Kidney capillary endothelial cell (primary cell): Measurements from ENCODE around the gene NUP133.
"Not testable (repeated sequence)": the region's sequence is repeated elsewhere in the genome, so short reads cannot be mapped to it uniquely, and the experiment has no call there.

Experiments
- DNase-seq: peaks from one replicate; pipeline ENCODE4 v3.0.0-alpha.2; 2018; ENCODE audit warnings: low spot score

Gene NUP133

DNA sequence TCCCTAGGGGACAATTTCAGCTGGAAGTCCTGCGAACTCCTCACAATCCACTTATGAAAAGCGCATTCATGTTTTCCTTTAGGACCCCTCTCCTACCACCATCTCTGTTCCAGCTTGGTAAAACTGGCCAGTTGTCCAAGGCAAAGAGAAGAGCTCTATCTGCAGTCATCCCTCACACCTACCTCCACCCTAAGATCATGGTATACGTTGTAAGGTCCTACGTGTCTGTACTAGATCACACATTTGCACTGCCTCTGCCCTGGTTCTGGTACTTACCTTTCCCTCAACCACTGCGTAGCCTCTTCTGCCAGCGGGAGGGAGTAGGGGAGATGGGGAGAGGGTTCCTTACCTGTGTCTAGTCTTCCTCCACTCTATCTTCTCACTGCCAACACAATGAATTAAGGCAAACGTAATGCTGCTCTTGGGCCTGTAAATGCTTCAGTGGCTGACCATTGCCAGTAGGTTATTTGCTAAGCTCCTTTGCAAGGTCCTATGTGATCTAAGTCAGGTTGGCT, 739 bp upstream of the NUP133 start:
- DNase-seq, result no peak

DNA sequence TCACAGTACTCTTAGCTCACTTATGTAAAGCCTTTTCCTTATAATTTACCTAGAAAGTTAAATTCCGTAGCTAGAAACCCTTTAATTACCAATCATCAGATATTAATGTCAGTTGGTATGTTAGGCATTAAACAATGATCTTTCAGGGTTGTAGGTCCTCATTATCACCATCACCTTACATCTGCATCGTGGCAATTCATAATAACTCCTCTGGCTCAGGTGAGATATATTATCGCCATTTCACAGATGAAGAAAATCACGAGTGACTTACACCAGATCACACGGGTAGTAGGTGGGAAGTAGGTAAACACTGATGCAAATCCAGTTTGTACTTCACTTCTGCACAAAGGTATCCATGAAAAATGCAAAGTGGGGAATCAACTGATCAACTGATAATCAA, 639 bp downstream of the NUP133 start:
- no peak for DNase-seq

DNA sequence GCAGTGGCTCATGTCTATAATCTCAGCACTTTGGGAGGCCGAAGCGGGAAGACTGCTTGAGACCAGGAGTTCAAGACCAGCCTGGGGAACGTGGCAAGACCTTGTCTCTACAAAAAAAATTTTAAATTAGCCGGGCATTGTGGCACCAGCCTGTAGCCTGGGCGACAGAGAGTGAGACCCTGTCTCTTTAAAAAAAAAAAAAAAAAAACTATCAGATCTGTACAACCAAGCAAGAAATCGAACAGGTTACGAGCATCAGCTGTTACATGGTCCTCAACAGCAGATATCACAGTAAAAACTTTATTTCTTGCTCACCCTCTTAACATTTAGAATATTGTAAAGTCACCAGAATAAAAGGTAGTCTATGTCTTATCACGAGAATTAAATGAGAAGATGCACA, 1.5 kb downstream of the NUP133 start:
- DNase-seq, result no peak

DNA sequence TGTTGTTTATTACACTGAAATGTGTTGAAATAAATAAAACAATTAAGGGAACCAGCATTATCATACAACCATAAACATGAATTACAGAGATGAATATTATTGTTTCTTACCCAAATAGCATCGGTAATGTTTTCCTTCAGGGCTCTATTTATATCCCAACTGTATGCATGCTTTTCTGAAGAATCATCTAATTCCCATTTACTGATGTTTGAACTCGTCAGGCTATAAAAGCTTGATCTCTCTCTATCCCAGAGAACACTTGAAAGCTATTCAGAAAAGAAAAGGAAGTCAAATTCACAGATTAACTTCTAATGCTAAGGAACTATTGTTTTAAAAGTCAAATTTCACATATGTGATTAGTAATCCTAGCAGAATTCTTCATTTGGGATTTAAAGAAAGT, 12.4 kb downstream of the NUP133 start:
- no peak for DNase-seq

DNA sequence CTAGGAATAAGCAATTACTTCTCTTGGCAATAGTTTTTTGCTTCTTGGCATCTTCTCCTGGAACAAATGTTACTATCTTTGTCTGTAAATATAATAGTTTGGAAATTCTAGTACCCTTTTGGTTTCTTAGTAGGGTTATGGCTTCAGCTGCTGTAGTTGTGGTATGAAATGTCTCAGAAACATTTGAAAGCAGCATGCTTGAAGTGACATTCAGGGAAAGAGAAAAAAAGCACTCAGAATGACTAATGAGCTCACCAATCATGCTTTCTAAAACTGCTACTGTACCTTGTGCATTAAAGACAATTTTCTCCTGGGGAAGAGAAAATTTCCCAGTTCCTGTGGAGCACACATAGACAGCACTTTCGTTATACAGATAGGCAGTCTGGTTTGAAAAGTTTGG, 21.0 kb downstream of the NUP133 start:
- DNase-seq, result no peak

DNA sequence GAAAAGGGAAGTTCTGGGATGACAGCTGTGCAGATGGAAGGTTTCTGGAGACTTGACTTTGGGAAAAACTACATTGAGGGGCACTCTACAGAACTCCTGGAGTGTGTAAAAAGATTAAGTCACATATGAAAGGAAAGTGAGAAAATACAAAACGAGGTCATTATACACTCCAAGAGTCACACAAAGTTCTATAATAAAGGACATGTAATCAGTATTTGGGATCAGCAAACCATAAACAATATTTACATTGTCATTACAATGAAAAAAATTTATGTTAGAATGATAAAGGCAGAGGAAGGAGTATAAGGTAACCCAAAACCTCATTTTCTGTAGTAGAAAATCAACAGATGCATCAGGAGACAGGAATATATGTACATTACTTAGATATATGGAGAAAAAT, 22.8 kb downstream of the NUP133 start:
- DNase-seq, result no peak

DNA sequence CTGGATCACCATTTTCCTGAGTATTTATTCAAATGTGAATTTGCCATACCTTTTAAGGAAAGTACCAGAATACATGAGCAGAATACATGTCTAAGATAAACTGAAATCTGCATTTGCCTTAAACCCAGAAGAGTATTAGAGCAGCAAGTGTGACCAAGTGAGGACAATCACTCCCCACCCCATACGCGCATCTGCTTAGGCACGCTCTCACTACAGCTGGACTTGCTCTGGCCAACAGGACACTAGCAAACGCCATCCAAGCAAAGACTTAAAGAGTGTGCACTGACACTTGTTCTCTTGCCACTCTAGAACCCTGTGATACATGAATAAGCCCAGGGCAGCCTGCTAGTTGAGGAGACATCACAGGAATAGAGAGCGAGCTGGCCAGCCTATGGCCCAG, 25.6 kb downstream of the NUP133 start:
- no peak for DNase-seq

DNA sequence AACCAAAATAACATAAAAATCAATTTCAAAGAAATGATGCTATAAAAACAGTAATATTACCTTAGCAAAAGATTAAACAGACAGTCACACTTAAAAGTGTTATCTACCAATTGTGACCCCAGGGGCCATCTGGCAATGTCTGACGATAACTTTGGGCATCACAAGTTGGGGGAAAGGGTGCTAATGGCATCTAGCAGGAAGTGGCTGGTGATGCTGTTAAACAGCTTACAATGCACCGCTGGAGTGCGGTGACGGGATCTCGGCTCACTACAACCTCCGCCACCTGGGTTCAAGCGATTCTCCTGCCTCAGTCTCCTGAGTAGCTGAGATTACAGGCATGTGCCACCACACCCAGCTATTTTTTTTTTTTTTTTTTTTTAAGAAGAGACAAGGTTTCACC, 27.6 kb downstream of the NUP133 start:
- DNase-seq, result no peak

DNA sequence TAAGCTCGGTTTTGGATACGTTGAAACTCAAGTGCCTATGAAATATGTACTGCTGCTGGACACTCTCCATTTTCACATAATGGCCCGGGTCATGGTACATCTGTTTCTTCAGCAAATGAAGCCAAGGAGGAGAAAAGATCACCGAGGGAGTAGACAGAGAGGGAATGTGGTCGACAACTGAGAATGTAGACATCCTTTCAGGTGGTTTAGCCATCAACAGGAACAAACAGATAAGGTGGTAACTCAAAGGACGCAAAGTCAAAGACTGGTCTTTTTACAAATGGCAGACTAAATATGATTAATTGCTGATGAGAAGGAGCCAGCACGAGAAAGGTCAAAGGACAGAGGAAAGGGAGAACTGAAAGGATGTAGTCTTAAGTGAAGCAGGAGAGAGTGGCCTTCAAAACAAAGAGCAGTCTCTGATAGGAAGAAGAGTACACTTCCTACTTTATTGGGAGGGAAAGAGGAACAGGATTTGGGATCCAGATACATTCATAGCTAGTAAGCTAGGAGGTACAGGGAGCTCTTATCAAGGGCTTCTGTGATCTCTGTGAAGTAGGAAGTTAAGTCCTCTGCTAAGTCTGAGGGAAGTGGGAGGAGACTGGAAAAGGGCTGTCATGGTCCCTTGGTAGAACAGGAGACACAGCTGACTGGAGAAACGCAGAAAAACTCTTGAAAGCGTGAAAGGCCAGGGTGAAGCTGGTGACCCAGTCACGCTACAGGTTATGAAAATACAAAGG, 28.3 kb downstream of the NUP133 start:
- no peak for DNase-seq

DNA sequence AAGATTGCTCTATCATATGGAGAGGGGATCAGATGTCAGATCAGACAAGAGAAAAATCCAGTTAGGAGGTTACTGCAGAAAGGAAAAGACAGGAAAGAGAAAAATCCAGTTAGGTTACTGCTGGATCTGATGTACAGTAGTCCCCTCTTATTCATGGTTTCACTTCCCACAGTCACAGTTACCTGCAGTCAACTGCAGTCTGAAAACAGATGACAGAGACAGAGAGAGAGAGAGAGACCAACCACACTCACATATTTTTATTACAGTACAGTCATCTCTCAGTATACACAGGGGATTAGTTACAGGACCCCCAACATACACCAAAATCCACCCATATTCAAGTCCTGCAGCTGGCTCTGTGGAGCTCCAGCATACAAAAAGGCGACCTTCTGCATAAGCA, 29.3 kb downstream of the NUP133 start:
- DNase-seq, result no peak

DNA sequence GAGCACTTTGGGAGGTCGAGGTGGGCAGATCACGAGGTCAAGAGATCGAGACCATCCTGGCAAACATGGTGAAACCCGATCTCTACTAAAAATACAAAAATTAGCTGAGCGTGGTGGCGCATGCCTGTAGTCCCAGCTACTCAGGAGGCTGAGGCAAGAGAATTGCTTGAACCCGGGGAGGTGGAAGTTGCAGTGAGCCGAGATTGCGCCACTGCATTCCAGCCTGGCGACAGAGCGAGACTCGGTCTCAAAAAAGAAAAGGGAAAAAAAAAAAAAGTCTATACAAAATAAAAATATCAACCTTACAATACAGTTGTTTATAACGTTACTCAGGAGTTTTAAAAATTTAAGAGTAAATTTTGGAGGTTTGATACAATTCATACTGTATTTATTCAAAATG, 32.3 kb downstream of the NUP133 start:
- DNase-seq, result not testable (repeated sequence)

DNA sequence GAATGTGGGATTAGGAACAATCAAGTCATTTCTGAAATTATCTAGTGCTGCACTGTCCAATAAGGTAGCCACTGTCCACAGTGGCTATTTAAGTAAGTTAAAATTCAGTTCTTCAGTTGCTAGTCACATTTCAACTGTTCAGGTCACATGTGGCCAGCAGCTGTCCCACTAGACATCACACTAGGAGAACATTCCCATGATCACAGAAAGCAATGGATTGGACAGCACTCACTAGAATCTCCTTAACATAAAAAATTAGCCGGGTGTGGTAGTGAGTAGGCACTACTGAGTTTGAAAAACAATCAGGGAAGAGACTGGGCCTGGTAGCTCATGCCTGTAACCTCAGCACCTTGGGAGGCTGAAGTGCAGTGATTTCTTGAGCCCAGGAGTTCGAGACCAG, 33.6 kb downstream of the NUP133 start:
- no peak for DNase-seq

DNA sequence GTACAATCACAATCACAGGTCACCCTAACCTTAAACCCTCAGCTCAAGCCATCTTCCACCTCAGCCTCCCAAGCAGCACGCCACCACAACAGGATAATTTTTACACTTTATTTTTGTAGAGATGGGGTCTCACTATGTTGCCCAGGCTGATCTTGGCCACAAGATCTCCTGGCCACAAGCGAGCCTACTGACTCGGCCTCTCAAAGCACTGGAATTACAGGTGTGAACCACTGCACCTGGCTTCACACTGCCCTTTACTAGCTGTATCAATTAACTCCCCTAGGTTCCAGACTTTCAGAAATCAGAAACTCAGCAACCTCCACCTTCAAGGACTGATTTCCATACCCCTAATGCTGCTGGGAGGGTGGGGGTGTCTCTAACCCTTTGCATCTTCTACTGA, 37.0 kb downstream of the NUP133 start:
- DNase-seq, result no peak

DNA sequence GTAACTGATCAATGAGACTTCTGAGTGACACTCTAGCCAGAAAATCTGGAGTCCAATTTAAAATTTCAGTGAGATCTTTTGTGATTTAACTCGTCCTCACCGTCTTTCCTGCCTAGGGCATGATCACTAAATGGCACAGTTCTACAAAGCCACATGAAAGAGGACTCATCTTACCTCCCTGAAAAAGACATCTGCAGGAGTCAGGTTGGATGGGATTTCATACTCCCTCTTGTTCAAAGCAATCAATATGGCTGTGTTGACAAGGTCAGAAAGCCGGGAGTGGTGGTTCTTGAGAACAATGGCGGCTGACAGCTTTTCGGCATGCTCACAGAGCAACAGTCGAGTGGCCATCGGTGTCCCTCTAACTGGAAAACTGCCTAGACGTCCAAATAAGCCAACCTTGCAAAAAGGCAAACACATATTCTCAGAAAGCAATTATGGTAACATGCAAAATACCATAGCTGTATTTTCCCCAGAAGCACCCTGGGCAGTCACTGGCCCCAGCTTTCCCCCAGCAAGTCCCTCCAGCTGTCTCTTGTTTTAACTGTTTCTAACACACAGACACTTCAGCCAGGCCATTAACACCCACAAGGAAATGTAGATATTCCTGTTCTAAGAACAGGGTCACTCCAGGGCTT, 37.6 kb downstream of the NUP133 start:
- no peak for DNase-seq

DNA sequence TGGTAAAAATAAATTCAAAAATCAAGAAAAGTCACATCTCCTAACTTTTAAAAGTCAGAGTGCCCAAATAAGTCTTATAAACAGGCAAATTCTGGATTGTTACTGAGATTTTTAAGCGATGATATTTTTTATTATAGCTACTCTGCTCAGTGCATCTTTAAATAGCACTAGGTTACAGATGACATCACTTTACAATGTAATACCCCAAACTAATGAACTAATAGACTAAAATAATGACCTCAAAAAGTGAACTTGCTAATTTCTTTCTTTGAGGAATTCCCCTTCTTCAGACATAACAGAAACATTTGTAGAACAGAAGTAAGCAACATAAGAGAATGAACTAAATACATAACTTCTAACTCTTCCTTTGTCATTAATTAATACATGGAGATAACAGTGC, 41.3 kb downstream of the NUP133 start:
- DNase-seq, result no peak

DNA sequence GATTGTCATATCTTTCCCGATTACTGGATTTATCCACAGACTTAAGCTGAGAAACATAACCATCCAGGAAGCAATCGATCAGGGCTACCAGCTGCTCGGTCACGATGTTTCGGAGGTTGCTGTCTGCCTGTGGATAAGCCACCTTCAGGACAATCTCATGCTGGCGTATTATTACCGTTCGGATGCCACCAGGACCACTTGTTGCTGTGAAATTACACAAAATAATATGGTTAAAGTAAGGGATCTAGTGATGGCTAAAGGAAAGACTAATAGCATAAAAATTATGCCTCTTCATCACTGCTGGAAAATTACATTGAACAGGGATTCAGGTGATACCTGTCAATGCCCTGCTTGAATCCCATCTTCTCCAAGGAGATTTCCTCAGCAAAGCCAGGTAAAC, 43.5 kb downstream of the NUP133 start:
- no peak for DNase-seq

DNA sequence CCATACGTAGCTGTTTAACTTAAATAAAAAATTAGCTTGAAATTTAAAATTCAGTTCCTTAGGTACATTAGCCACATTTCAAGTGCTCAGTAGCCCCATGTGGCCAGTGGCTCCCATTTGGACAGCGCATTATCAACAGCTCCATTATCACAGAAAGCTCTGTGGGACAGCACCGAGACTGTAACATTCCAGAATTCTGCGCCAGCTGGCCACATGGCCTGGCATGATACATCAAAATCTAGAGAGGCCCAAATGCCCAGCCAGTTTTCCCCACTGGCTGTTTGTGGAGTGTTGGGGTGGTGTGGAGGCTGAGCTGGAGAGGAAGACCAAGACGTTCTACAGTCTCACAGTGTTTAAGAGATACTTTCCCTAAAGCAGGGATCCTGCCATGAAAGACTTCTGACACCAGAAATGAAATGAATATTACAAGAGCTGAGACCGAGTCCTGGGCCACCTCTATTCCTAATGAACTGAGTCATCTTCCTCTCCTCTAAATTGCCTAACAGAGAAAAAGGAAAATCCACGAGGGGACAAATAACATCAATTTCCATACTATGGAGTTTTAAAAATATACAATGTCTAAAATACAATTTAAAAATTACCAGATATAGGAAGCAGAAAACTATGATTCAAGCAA, 47.0 kb downstream of the NUP133 start:
- no peak for DNase-seq

DNA sequence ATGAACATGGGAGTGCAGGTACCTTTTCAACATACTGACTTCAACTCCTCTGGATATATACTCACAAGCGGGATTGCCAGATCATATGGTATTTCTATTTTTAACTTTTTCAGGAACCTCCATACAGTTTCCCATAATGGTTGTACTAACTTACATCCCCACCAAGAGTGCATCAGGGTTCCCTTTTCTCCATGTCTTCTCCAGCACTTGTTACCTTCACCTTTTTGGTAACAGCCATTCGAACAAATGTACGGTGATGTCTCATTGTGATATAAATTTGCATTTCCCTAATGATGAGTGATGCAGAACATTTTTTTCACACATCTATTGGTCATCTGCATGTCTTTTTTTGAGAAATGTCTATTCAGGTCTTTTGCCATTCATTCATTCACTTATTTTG, 48.3 kb downstream of the NUP133 start:
- no peak for DNase-seq

DNA sequence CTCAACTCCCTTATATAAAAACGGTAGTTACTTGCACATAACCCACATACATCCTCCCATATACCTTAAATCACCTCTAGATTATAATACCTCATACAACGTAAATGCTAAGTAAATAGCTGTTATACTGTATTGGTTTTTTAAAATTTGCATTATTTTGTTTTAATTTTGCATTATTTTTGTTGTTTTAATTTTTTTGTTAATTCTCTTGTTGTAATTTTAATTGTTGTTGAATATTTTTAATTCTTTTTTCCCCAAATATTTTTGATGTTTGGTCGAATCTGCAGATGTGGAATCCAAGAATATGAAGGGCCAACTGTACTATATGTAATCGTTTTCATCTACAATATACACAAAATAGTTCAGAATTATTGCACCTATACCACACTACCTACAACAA, 50.7 kb downstream of the NUP133 start:
- DNase-seq, result no peak

DNA sequence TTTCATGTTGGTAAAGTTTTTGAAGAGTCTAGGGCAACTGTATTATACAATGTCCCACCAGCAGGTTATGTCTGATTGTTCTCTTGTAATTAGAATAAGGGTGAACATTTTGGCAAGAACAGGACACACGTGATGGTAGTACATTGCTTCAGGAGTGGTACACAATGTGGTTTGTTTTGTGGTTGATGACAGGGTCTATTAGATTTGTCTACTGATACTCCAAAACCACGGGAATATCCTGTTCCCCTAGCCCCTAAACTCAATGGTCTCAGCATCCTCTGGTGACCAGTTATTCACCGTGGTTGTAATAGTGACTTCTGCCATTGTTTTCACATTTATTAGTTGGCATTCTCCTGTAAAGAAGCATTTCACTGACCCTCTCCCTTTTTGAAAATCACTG, 52.1 kb downstream of the NUP133 start:
- no peak for DNase-seq

DNA sequence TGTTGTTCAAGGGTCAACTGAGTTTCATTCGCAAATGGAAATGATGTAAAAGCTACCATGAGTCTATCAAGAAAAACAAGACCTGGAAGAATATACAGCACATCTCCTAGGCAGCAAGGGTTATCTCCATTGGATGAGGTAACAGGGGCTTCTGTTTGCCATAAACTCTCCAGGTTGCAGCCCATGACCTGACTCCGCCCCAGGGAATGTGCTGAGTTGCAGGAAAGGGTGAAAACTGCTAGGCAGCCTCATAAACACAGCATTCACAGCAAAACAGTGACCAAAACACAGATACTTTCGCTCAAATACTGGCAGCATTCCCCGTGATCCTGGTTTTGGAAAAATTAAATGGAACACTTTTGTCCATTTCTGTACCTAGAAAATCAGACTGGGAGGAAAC, 54.1 kb downstream of the NUP133 start:
- DNase-seq, result no peak

DNA sequence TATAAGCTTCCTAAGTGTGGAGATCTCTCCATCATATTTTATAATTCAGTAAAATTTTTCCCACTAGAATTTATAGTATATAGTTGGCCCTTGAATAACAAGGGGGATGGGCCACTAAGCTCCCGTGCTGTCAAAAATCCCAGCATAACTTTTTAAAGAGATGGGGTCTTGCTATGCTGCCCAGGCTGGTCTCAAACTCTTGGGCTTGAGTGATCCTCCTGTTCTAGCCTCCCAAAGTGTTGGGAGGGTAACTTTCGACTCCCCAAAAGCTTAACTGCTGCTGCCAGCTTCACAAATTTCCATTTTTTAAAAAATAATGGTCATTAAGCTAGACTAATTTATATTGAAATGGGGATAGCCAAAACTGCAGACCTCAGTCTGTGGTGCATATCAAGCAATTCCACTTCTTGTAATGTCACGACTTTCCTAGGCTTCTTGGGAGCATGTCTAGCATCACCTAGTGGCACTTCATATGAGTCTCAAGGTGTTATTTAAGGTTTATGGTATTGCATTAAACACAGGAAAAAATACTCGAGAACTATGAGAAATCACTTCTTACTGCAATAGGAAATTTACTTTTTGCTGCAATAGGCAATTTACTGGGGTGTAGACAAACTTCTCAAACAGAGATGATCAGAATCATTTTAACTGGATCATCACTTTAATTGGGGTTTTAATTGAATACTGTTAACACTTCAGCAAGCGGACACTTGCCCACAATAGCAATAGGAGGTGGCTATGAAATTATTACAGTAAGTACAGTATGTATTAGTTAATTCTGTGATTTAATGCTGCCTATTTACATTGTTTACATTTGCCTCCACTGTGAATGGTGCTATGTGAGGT, 55.0 kb downstream of the NUP133 start:
- no peak for DNase-seq

DNA sequence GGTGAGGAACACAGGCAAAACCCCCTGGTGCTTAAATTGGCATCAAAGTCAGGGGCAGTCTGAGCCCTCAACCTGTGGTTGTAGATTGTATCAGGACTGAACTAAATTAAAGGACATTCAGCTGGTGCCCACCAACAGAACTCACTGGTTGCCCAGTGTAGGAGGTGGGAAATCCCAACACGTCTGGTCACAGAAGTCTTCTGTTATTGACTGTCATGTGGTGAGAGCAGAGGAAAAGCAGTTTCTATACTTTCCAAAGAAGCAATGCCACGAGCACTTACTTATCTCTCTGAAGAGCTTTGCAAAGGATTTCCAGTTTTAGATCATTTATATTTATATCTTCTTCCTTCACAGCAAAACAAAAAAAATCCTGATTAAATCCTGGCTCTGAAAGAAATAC, 59.3 kb downstream of the NUP133 start:
- no peak for DNase-seq
